Measurements from ENCODE around the gene TRIM14. TPM values are rescaled to one million over a fixed set of nuclear protein-coding genes. Genes with fewer than 3 reads are reported as not detected.

TRIM14 gene
- total and polyA plus RNA-seq, 2 of the 13 experiments (the other 11 are each of a cell fraction or from before 2014, with no cell fraction given), result 9.2 to 13.0 TPM

DNA sequence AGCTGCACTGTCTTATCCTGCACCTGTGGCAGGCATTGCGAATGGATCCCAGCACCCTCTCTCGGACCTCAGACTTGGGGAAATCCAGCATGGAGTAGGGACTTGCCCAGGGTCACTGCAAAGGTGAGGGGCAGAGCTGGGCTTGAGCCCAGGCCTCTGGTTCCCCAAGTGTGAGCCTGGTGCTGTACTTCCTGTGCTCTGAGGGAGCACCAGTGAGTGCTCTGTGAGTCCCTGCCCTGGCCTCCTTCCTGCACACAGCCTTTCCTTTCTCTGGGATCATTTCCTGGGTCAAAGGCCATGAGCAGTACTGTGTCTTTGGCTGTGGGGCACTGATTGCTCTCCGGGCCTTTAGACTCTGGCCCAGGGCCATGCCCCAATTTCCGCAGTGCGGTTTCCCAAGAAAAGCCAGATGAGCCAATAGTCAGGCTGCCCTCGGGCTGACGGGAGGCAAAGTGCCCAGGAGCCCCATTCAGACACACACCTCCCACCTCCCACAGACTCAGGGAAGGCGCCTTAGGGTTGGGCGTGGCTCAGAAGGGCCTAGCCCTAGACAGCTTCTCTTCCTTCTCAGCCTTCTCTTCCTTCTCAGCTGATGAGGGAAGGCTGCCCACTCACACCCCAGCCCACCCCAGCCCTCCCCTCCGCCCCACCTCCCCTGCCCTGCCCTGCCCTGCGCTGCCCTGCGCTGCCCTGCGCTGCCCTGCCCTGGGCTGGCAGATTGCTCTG, 23.3 kb upstream of the TRIM14 start (continued):
- TF ChIP-seq PAXIP1 (CRISPR knock-in tag; conservative IDR thresholded peaks at IDR 0.05), result peak; percentile 37; the same call in 1 of the 2 replicates
- TF ChIP-seq ZMYM2 (CRISPR knock-in tag; IDR thresholded peaks at IDR 0.05), result peak; percentile 59; the same call in 1 of the 2 replicates
- TF ChIP-seq MBNL3 (CRISPR knock-in tag; conservative IDR thresholded peaks at IDR 0.05), result no peak
- TF ChIP-seq ZNF646 (CRISPR knock-in tag; IDR thresholded peaks at IDR 0.05), result no peak
- TF ChIP-seq KMT2A (CRISPR knock-in tag; IDR thresholded peaks at IDR 0.05), result no peak
- TF ChIP-seq ZNF350 (CRISPR knock-in tag; IDR thresholded peaks at IDR 0.05; ENCODE audit: borderline replicate concordance, low read depth), result no peak
- no peak for TF ChIP-seq MED13 (CRISPR knock-in tag; IDR thresholded peaks at IDR 0.05)
- TF ChIP-seq KAT2B (IDR thresholded peaks at IDR 0.05; ENCODE audit: borderline replicate concordance, low read depth, low read length), result no peak
- no peak for TF ChIP-seq ATAD3A (CRISPR knock-in tag; IDR thresholded peaks at IDR 0.05)
- TF ChIP-seq ZBTB33 (CRISPR knock-in tag; IDR thresholded peaks at IDR 0.05), result 0 out of 2 replicates have a peak, but pooled peaks have one; percentile 7
- 0 out of 2 replicates have a peak, but pooled peaks have one; percentile 23 for TF ChIP-seq SP4 (CRISPR knock-in tag; IDR thresholded peaks at IDR 0.05)
- no peak for TF ChIP-seq MXI1 (IDR thresholded peaks at IDR 0.05; ENCODE audit: borderline replicate concordance, low read depth, low read length)
- no peak for TF ChIP-seq HOXA9 (CRISPR knock-in tag; IDR thresholded peaks at IDR 0.05; ENCODE audit: borderline replicate concordance)
- no peak for TF ChIP-seq U2AF1 (optimal IDR thresholded peaks at IDR 0.05; ENCODE audit: low read depth, low read length)
- no peak for TF ChIP-seq NFYC (CRISPR knock-in tag; IDR thresholded peaks at IDR 0.05)
- TF ChIP-seq STAT5B (CRISPR knock-in tag; IDR thresholded peaks at IDR 0.05), result no peak
- TF ChIP-seq ZNF441 (CRISPR knock-in tag; IDR thresholded peaks at IDR 0.05; ENCODE audit: borderline replicate concordance), result no peak
- TF ChIP-seq ARNT2 (CRISPR knock-in tag; IDR thresholded peaks at IDR 0.05; ENCODE audit: low read depth), result no peak

All from HepG2 (cell line).